ENCODE data around the gene CDK9.
"Not testable (repeated sequence)": the region's sequence is repeated elsewhere in the genome, so short reads cannot be mapped to it uniquely, and the experiment has no call there.

Gene CDK9

GRCh38 chr9:127785933-127786772 lies at the start of gene CDK9:
TSS of gene CDK9 (plus strand) at chr9:127786034. CDS start at chr9:127786149, 115 bp downstream.
- DNase-seq (ENCODE audit: low read depth), result peak; percentile 83

- DNase-seq (ENCODE audit: low read depth), result no peak
These were observed 47.2 kb upstream of the CDK9 start for GRCh38 chr9:127738666-127739065.

- no peak for DNase-seq (ENCODE audit: low read depth)
These were observed 46.1 kb upstream of the CDK9 start for GRCh38 chr9:127739614-127740330.

- no peak for DNase-seq (ENCODE audit: low read depth)
These were observed 43.9 kb upstream of the CDK9 start for GRCh38 chr9:127741831-127742434.

GRCh38 chr9:127742435-127743088 lies 43.3 kb upstream of the CDK9 start:
- DNase-seq (ENCODE audit: low read depth), result no peak

GRCh38 chr9:127744398-127745110 lies 41.3 kb upstream of the CDK9 start:
- DNase-seq (ENCODE audit: low read depth), result no peak

- DNase-seq (ENCODE audit: low read depth), result no peak
These were observed 38.8 kb upstream of the CDK9 start for GRCh38 chr9:127746959-127747569.

DNA sequence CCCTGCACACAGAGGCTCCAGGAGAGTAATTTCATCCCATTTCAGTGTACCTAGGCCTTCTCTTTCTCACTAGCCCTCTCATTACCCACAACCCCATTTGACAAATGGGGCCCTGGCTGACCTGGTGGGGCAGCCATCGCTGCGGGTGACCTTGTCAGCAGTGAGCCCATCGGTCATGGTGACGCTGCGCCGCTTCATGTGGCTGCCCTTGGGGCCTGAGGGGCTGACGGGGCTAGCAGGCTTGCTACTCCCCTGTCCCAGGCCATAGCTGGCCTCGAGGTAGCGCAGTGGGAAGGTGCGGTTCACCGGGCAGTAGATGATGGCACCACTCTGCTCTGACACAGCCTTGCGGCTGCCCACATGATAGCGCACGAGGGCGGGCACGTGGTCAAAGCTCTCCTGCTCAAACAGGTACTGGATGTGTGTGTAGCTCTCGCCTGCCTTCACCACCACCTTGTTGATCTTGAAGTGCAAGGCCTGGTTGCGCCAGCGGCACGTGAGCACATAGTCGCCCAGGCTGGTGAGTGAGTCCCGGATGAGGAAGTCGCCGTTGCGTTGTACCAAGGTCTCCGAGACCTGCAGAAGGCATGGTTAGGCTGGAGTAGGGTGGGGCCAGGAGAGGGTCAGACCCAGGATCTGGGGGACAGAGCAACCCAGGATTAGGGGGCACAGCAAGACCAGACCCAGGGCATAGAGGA lies 36.6 kb upstream of the CDK9 start:
- DNase-seq (ENCODE audit: low read depth), result no peak

GRCh38 chr9:127751269-127752054 lies 34.4 kb upstream of the CDK9 start:
- no peak for DNase-seq (ENCODE audit: low read depth)

DNA sequence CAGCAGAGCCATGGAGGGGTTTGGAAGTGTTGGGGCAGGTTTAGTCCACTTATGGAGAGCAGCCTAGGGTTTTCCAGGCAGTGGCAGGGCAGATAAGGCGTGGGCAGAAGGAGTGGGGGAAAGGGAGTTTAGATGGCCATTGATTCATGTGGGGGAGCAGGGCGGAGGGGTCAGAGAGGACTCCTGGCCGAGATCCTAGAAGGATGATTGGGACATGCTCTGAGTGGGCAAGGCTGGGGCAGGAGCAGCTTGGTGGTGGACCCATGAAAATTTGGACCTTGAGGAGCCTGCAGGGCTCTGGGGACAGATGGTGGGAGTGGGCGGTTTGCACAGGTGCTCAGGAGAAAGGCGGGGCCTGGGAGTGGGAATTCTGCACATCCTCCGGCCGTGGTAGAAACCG lies 32.7 kb upstream of the CDK9 start:
- no peak for DNase-seq (ENCODE audit: low read depth)

DNA sequence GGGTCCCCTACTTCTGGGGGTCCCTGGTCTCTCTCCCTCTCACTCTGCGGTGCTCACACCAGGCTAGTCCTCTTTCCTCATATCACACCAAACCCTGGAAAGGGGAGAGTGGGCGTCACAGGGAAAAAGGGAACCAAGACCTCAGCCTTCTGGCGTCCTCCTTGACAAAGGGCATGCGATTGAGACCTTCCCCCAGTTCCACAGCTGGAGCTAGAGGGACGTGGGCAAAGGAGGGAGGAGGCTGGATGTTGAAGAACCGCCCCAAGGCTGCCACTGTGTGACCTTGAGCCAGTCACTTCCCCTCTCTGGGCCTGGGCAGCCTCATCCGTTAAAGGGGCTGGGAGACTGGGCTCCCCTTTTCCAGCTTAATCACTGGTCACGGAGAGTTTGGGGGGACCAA lies 32.2 kb upstream of the CDK9 start:
- no peak for DNase-seq (ENCODE audit: low read depth)

- no peak for DNase-seq (ENCODE audit: low read depth)
These were observed 31.5 kb upstream of the CDK9 start for GRCh38 chr9:127754099-127755060.

- DNase-seq (ENCODE audit: low read depth), result no peak
These were observed 30.5 kb upstream of the CDK9 start for GRCh38 chr9:127755061-127756060.

GRCh38 chr9:127756233-127756632 lies 29.6 kb upstream of the CDK9 start:
- no peak for DNase-seq (ENCODE audit: low read depth)

DNA sequence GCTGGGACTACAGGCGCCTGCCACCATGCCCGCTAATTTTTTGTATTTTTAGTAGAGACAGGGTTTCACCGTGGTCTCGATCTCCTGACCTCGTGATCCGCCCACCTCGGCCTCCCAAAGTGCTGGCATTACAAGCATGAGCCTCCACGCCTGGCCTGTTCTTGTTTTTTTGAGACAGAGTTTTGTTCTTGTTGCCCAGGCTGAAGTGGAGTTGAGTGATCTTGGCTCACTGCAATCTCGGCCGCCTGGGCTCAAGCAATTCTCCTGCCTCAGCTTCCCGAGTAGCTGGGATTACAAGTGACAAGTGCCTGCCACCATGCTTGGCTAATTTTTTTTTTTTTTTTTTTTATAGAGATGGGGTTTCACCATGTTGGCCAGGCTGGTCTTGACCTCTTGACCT lies 29.1 kb upstream of the CDK9 start:
- DNase-seq (ENCODE audit: low read depth), result not testable (repeated sequence)

- DNase-seq (ENCODE audit: low read depth), result no peak
These were observed 27.0 kb upstream of the CDK9 start for GRCh38 chr9:127758843-127759242.

DNA sequence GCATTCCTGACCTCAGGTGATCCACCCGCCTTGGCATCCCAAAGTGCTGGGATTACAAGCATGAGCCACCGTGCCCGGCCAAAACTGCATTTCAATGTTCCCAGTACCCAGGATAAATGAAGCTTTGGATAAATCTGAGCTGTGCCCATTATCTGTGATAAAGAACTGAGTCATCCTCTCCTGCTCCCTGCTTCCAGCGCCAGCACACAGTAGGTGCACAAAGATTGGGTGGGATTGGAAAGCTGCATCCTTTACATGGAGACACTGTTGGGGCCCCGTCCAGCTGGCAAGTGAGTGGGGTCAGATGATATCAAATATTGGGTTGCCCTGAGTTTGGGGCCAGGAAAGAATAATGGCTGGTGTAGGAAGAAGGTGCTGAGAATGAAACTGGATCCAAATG lies 24.8 kb upstream of the CDK9 start:
- DNase-seq (ENCODE audit: low read depth), result no peak

All from stimulated activated CD8-positive, alpha-beta memory T cell treated with anti-CD3 and anti-CD28 coated beads, Interleukin-7, amount 100 ng/mL, for 24 hours (primary cell).